SIG-M5 treated with dmso at 0.1 percent for 504 hours (cell line): ENCODE measurements around the gene STRC.
"Not testable (repeated sequence)": the region's sequence is repeated elsewhere in the genome, so short reads cannot be mapped to it uniquely, and the experiment has no call there.

Source experiments
- DNase-seq: peaks from one replicate; lab custom pipeline; 2025; ENCODE audit not compliant: unreplicated experiment; lab: John Stamatoyannopoulos, UW

STRC gene

GRCh38 chr15:43566615-43567014 lies 52.0 kb downstream of the STRC start:
- DNase-seq: not testable (repeated sequence)

DNA sequence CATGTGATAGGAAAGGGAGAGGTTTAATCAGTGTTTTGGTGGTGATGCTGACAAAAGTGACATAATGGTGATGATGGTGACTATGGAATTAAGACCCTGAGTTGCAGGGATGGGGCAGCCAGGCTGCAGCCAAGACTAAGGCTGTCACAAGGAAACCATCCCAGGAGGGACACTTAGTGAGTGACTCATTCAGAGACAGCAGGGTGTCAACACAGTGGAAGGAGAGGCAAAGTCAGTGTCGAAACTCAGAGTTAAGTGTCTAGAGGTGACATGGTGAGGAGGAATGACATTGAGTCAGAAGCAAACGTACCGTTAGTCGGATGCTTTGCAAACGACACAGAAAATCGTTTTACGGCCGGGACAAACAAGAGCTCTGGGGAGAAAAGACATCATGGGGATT lies 54.8 kb downstream of the STRC start:
- not testable (repeated sequence) for DNase-seq

- DNase-seq: not testable (repeated sequence)
Observed at GRCh38 chr15:43562753-43563152, 55.8 kb downstream of the STRC start.

GRCh38 chr15:43552986-43553385 lies 65.6 kb downstream of the STRC start:
- no peak for DNase-seq

- no peak for DNase-seq
Observed at GRCh38 chr15:43552256-43552655, 66.3 kb downstream of the STRC start.

GRCh38 chr15:43550527-43551363 lies 67.9 kb downstream of the STRC start:
- no peak for DNase-seq
